HL-60 (cell line): Measurements from ENCODE around the gene CAGE1.

Source experiments
- DNase-seq, 2 experiments: peaks; one replicate each; pipeline ENCODE4 v3.0.0-alpha.2; 2010 to 2020; ENCODE audit warnings: low read depth in 1 of 2, low spot score in 1 of 2
- H3K27ac ChIP-seq: fragments of 250-450 bp; sonication (Bioruptor Pico); replicated peaks from 2 replicates; pipeline ENCODE4 v1.5.1; 2020; ENCODE audit warnings: mild to moderate bottlenecking, moderate library complexity
- H3K27me3 ChIP-seq: fragments of 250-450 bp; sonication (Bioruptor Pico); 2 replicates; pipeline ENCODE4 v1.5.1; 2021; ENCODE audit warnings: mild to moderate bottlenecking, moderate library complexity; ENCODE audit not compliant: insufficient read depth, poor library complexity, severe bottlenecking
- H3K4me3 ChIP-seq: replicated peaks from 2 replicates; pipeline ENCODE4 v1.5.1; 2011; ENCODE audit warnings: mild to moderate bottlenecking, control low read depth, low read length; ENCODE audit not compliant: insufficient read depth
- CTCF ChIP-seq: IDR thresholded peaks from one replicate; pipeline ENCODE4 v1.5.1; 2011; ENCODE audit warnings: low read length, control low read depth, inconsistent platforms; ENCODE audit not compliant: insufficient read depth
- GABPA ChIP-seq: IDR thresholded peaks from 2 replicates; pipeline ENCODE4 v1.6.1; 2012; ENCODE audit warnings: low read depth
- POLR2AphosphoS5 ChIP-seq: IDR thresholded peaks from 2 replicates; pipeline ENCODE4 v1.6.1; 2012; ENCODE audit warnings: low read depth
- REST ChIP-seq: IDR thresholded peaks from 2 replicates; pipeline ENCODE4 v1.6.1; 2012; ENCODE audit warnings: low read depth; ENCODE audit not compliant: insufficient replicate concordance
- SPI1 ChIP-seq: IDR thresholded peaks from 2 replicates; pipeline ENCODE4 v1.6.1; 2012; ENCODE audit warnings: low read depth, mild to moderate bottlenecking, borderline replicate concordance

CAGE1 gene

GRCh38 chr6:7296602-7297001 is 92.9 kb downstream of the CAGE1 start:
- no peaks in the 10 kb centered on the region for H3K27me3 ChIP-seq
- H3K27ac ChIP-seq = no peak overlapping the region
- DNase-seq = no peak
- no peak for TF ChIP-seq REST
- TF ChIP-seq CTCF = no peak
- no peak for TF ChIP-seq POLR2AphosphoS5
- no peak for TF ChIP-seq GABPA
- no peak for TF ChIP-seq SPI1
- H3K4me3 ChIP-seq = no peak overlapping the region

GRCh38 chr6:7295916-7296315 is 93.6 kb downstream of the CAGE1 start:
- no peak for TF ChIP-seq SPI1
- no peak for TF ChIP-seq POLR2AphosphoS5
- TF ChIP-seq GABPA = no peak
- no peak for TF ChIP-seq REST
- no peak for TF ChIP-seq CTCF
- no peak overlapping the region for H3K4me3 ChIP-seq
- H3K27ac ChIP-seq = no peak overlapping the region
- no peaks in the 10 kb centered on the region for H3K27me3 ChIP-seq
- no peak for DNase-seq

- no peak for DNase-seq
- Histone ChIP-seq H3K27me3 (no peaks in the 10 kb centered on the region), H3K4me3 (no peak overlapping the region), H3K27ac (no peak overlapping the region)
- TF ChIP-seq GABPA = no peak
- no peak for TF ChIP-seq SPI1
- TF ChIP-seq REST = no peak
- TF ChIP-seq CTCF = no peak
- TF ChIP-seq POLR2AphosphoS5 = no peak
These were observed 96.8 kb downstream of the CAGE1 start for GRCh38 chr6:7292596-7293255.
